ENCODE data around the gene PLEKHN1.
"Not testable (repeated sequence)": the region's sequence is repeated elsewhere in the genome, so short reads cannot be mapped to it uniquely, and the experiment has no call there.

Gene PLEKHN1

GRCh38 chr1:1005774-1006304, 39.6 kb downstream of the PLEKHN1 start:
- H3K4me1 ChIP-seq (ENCODE audit: insufficient read depth, low read length, severe bottlenecking): no peaks in the 10 kb centered on the region
- peaks cover 16% of the 10 kb centered on the region; the same call in 1 of the 2 replicates for H3K27me3 ChIP-seq (ENCODE audit: insufficient read depth, low read length)
- H3K4me2 ChIP-seq (ENCODE audit: low read length): no peak overlapping the region

DNA sequence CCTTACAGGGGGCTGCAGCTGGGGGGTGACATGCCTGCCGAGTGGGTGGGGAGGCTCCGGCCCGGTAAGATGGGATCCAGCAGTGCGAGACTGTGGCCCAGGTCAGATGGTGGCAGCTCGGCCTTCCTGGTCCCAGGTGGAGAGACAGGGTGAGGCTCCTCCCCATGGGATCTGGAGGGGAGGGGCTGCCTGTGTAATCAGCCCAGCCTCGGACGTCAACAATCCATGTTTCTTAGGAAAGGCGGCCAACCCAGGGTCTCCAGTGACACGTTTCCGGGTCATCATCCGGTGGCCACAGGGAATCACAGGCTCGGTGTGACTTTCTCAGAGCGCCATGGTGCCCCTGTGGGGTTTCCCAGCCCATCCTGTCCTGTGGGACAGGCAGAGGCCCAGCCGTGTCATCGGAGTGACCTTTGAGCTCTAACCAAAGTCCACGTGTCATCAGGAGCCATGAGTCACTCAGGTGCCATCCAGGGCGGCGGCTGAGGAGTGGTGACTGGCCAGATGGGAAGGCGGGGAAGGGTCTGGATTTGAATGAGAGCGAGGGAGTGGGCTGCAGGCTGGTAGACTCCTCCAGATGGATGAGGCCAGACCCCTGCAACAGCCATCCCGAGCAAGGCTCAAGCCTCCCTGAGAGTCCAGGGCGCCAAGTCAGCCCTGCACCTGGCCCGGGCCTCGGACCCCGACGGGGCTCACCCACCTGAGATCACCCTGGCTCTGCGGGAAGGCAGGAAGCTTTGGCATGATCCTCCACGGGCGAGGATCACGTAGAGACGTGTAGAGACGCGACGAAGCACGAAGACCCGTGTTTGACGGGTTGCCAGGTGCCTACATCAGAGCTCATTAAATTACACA, 40.2 kb downstream of the PLEKHN1 start:
- Histone ChIP-seq H4K20me1 (ENCODE audit: insufficient read depth, low read length) (no peaks in the 10 kb centered on the region), H2AFZ (ENCODE audit: low read length) (no peak overlapping the region), H3K4me1 (ENCODE audit: insufficient read depth, low read length, severe bottlenecking) (no peaks in the 10 kb centered on the region), H3K79me2 (ENCODE audit: insufficient read depth, low read length) (no peaks in the 10 kb centered on the region), H3K36me3 (ENCODE audit: insufficient read depth, low read length) (no peaks in the 10 kb centered on the region; the same call in 1 of the 2 replicates), H3K27ac (ENCODE audit: low read depth, low read length, poor library complexity, severe bottlenecking) (no peak overlapping the region), H3K27me3 (ENCODE audit: insufficient read depth, low read length) (peaks cover 16% of the 10 kb centered on the region; the same call in 1 of the 2 replicates), H3K4me3 (ENCODE audit: low read depth, low read length, poor library complexity, severe bottlenecking) (no peak overlapping the region), H3K9ac (ENCODE audit: low read length) (no peak overlapping the region), H3K9me3 (ENCODE audit: low read length) (no peaks in the 10 kb centered on the region), H3K9me2 (ENCODE audit: low read depth, low read length) (no peaks in the 10 kb centered on the region), H3F3A (ENCODE audit: insufficient read depth, low read length) (no peaks in the 10 kb centered on the region), H3K4me2 (ENCODE audit: low read length) (no peak overlapping the region)
- TF ChIP-seq, protein P1, sequence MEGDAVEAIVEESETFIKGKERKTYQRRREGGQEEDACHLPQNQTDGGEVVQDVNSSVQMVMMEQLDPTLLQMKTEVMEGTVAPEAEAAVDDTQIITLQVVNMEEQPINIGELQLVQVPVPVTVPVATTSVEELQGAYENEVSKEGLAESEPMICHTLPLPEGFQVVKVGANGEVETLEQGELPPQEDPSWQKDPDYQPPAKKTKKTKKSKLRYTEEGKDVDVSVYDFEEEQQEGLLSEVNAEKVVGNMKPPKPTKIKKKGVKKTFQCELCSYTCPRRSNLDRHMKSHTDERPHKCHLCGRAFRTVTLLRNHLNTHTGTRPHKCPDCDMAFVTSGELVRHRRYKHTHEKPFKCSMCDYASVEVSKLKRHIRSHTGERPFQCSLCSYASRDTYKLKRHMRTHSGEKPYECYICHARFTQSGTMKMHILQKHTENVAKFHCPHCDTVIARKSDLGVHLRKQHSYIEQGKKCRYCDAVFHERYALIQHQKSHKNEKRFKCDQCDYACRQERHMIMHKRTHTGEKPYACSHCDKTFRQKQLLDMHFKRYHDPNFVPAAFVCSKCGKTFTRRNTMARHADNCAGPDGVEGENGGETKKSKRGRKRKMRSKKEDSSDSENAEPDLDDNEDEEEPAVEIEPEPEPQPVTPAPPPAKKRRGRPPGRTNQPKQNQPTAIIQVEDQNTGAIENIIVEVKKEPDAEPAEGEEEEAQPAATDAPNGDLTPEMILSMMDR (IDR thresholded peaks at IDR 0.05; ENCODE audit: low read length): no peak
- TF ChIP-seq EZH2 (IDR thresholded peaks at IDR 0.05; ENCODE audit: borderline replicate concordance, low read length): no peak

More at GRCh38 chr1:1005774-1006304, 39.6 kb downstream of the PLEKHN1 start:
- Histone ChIP-seq H3K9me2 (ENCODE audit: low read depth, low read length) (no peaks in the 10 kb centered on the region), H3K27ac (ENCODE audit: low read depth, low read length, poor library complexity, severe bottlenecking) (no peak overlapping the region), H3K4me3 (ENCODE audit: low read depth, low read length, poor library complexity, severe bottlenecking) (no peak overlapping the region), H4K20me1 (ENCODE audit: insufficient read depth, low read length) (no peaks in the 10 kb centered on the region), H3K9me3 (ENCODE audit: low read length) (no peaks in the 10 kb centered on the region), H3F3A (ENCODE audit: insufficient read depth, low read length) (no peaks in the 10 kb centered on the region), H3K9ac (ENCODE audit: low read length) (no peak overlapping the region), H3K79me2 (ENCODE audit: insufficient read depth, low read length) (no peaks in the 10 kb centered on the region), H3K36me3 (ENCODE audit: insufficient read depth, low read length) (no peaks in the 10 kb centered on the region), H2AFZ (ENCODE audit: low read length) (no peak overlapping the region)
- no peak for TF ChIP-seq EZH2 (IDR thresholded peaks at IDR 0.05; ENCODE audit: borderline replicate concordance, low read length)
- TF ChIP-seq, protein P1 (IDR thresholded peaks at IDR 0.05; ENCODE audit: low read length): no peak

GRCh38 chr1:1010131-1010530, 43.8 kb downstream of the PLEKHN1 start:
- H3K9ac ChIP-seq (ENCODE audit: low read length); H4K20me1 ChIP-seq (ENCODE audit: insufficient read depth, low read length); H3K4me3 ChIP-seq (ENCODE audit: low read depth, low read length, poor library complexity, severe bottlenecking); H2AFZ ChIP-seq (ENCODE audit: low read length); H3K36me3 ChIP-seq (ENCODE audit: insufficient read depth, low read length); H3K27me3 ChIP-seq (ENCODE audit: insufficient read depth, low read length); H3K79me2 ChIP-seq (ENCODE audit: insufficient read depth, low read length); H3K4me2 ChIP-seq (ENCODE audit: low read length); H3K9me2 ChIP-seq (ENCODE audit: low read depth, low read length); H3F3A ChIP-seq (ENCODE audit: insufficient read depth, low read length); H3K9me3 ChIP-seq (ENCODE audit: low read length); H3K27ac ChIP-seq (ENCODE audit: low read depth, low read length, poor library complexity, severe bottlenecking): not testable (repeated sequence)
- H3K4me1 ChIP-seq (ENCODE audit: insufficient read depth, low read length, severe bottlenecking): peaks cover 23% of the 10 kb centered on the region
